Gastroesophageal sphincter (tissue), 4 donors: ENCODE measurements around the gene TRIO. TPM values are rescaled to one million over a fixed set of nuclear protein-coding genes. Genes with fewer than 3 reads are reported as not detected.

Experiments
- ATAC-seq: fragments of 150-250 bp; one replicate; pipeline ENCODE4 v1.9.1; 2016; ENCODE audit warnings: mild to moderate bottlenecking, moderate library complexity
- H3K27ac ChIP-seq, 4 donors: fragments of 200-600 bp; sonication (generic) in 3 of 4; 1 replicate in 3 of 4; 2 replicates in 1 of 4; pipeline ENCODE4 v1.5.1; 2016 to 2019
- H3K27me3 ChIP-seq: fragments of 200-600 bp; sonication (generic); one replicate; pipeline ENCODE4 v1.5.1; 2019
- H3K36me3 ChIP-seq, 2 donors: fragments of 200-600 bp; sonication (generic); one replicate each; pipeline ENCODE4 v1.5.1; 2019; ENCODE audit warnings: control low read depth in 1 of 2
- H3K4me1 ChIP-seq, 3 donors: fragments of 200-600 bp; sonication (generic); 1 replicate in 2 of 3; 2 replicates in 1 of 3; pipeline ENCODE4 v1.5.1; 2016 to 2019; ENCODE audit warnings: control low read depth in 2 of 3
- H3K4me3 ChIP-seq, 2 donors: fragments of 200-600 bp; sonication (generic); one replicate each; pipeline ENCODE4 v1.5.1; 2019; ENCODE audit warnings: mild to moderate bottlenecking in 1 of 2, moderate library complexity in 1 of 2
- H3K9me3 ChIP-seq, 3 donors: fragments of 200-600 bp; sonication (generic); one replicate each; pipeline ENCODE4 v1.5.1; 2017 to 2019; ENCODE audit warnings: control low read depth in 2 of 3
- EP300 ChIP-seq: sonication (generic); formaldehyde crosslinking; IDR thresholded peaks from one replicate; pipeline ENCODE4 v1.6.1; 2017; ENCODE audit warnings: antibody characterized with exemption, mild to moderate bottlenecking
- POLR2A ChIP-seq, 2 donors: fragments of 450-650 bp; IDR thresholded peaks; one replicate each; pipeline ENCODE4 v1.6.1; 2017; ENCODE audit warnings: antibody characterized with exemption in 2 of 2, mild to moderate bottlenecking in 2 of 2, moderate library complexity in 1 of 2
- POLR2AphosphoS5 ChIP-seq: sonication (generic); formaldehyde crosslinking; IDR thresholded peaks from one replicate; pipeline ENCODE4 v1.6.1; 2017; ENCODE audit warnings: antibody characterized with exemption
- WGBS, 2 donors: methylation state at CpG; one replicate each; pipeline ENCODE4 v1.1.5; 2018; ENCODE audit warnings: low coverage in 1 of 2; 5-methylcytosine and 5-hydroxymethylcytosine counted together
- total RNA-seq, 4 donors: library from RNA; depleted of rRNA; stranded (reverse); fragments of >200 nt; gene quantifications; one replicate each; pipeline ENCODE4 v1.1.0, GENCODE V29; 2016
- TF ChIP-seq, protein P1 (sequence below), 4 experiments: fragments of 200-600 bp in 2 of 4; fragments of 450-650 bp in 2 of 4; sonication (generic) in 1 of 4; IDR thresholded peaks; one replicate each; pipeline ENCODE4 v1.5.1; 2017 to 2019; ENCODE audit warnings: antibody characterized with exemption in 4 of 4, mild to moderate bottlenecking in 2 of 4, moderate library complexity in 2 of 4

The TRIO gene
- total RNA-seq, 4 donors from 2014 or later: 69.2 to 257 (median 172) TPM

DNA sequence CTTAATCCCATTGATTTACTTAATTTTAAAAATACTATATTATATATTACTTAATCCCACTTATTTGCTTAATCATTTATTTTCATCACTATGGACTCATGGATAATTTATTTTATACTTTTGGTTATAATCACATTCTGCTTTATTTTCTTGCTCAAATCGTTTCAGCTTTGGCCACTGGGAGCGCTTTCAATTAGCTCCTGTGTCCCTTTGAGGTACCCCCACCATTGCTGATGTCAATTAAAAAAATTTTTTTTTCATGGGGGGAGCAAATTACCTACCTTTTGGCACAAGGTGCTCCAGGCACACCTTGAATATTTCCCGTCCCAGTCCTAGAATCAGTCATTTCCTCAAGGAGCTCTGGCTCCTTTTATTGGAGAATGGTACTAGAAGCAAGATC, 1.4 kb upstream of the TRIO start:
- Histone ChIP-seq H3K27me3 (no peaks in the 10 kb centered on the region), H3K4me1 (peaks cover 0 to 27% (median 0%) of the 10 kb centered on the region in 3 donors), H3K27ac (peak overlapping the region in 2 of 4 donors; percentile 97 to 98), H3K9me3 (no peaks in the 10 kb centered on the region), H3K36me3 (no peaks in the 10 kb centered on the region), H3K4me3 (no peak overlapping the region)
- ATAC-seq: no peak
- WGBS, 2 donors: 82 to 83% methylated on average over 3 of the region's 3 CpGs
- TF ChIP-seq POLR2A (IDR thresholded peaks at IDR 0.05): no peak
- TF ChIP-seq EP300: no peak
- TF ChIP-seq, protein P1, sequence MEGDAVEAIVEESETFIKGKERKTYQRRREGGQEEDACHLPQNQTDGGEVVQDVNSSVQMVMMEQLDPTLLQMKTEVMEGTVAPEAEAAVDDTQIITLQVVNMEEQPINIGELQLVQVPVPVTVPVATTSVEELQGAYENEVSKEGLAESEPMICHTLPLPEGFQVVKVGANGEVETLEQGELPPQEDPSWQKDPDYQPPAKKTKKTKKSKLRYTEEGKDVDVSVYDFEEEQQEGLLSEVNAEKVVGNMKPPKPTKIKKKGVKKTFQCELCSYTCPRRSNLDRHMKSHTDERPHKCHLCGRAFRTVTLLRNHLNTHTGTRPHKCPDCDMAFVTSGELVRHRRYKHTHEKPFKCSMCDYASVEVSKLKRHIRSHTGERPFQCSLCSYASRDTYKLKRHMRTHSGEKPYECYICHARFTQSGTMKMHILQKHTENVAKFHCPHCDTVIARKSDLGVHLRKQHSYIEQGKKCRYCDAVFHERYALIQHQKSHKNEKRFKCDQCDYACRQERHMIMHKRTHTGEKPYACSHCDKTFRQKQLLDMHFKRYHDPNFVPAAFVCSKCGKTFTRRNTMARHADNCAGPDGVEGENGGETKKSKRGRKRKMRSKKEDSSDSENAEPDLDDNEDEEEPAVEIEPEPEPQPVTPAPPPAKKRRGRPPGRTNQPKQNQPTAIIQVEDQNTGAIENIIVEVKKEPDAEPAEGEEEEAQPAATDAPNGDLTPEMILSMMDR (IDR thresholded peaks at IDR 0.05): no peak
- no peak for TF ChIP-seq POLR2AphosphoS5

DNA sequence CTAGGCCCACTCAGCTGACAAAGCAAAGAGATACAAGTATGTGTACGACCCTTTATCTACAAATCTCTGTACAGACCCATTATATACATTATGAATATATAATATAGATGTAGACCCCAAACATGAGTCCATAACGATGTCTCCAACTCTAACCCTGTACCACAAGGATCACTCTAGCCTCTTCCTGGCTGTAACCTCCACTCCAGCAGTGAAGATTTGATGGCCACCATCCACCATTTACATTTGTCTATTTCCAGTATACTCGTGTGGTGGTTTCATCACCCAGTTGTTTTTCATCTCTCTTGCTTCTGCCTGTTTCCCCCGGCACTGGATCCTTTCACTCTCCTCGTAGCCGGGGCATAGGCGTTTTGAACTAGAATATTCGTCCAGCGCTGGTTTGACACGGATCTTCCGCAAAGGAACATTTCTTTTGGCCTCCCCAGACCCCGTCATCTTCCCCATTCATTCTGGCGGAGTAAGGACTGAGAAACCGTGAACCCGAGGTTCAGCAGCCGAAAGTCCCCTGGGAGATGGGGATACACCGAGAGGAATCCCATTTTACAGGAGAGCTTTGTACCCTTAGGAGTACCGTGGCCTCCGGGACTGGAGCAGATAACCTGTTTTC, 828 bp upstream of the TRIO start:
- WGBS, 2 donors: 11 to 12% methylated on average over 11 to 13 of the region's 19 CpGs
- no peaks in the 10 kb centered on the region for H3K27me3 ChIP-seq
- peak overlapping the region; percentile 51 to 94 for H3K4me3 ChIP-seq
- H3K4me1 ChIP-seq: peaks cover 3 to 33% (median 4%) of the 10 kb centered on the region in 3 donors
- H3K36me3 ChIP-seq: no peaks in the 10 kb centered on the region
- TF ChIP-seq, protein P1 (IDR thresholded peaks at IDR 0.05): no peak
- no peak for TF ChIP-seq EP300
- TF ChIP-seq POLR2A (IDR thresholded peaks at IDR 0.05): no peak
- peak; percentile 6 for TF ChIP-seq POLR2AphosphoS5
- H3K27ac ChIP-seq: peak overlapping the region; percentile 87 to 98 (median 97)
- ATAC-seq: no peak
- no peaks in the 10 kb centered on the region for H3K9me3 ChIP-seq

DNA sequence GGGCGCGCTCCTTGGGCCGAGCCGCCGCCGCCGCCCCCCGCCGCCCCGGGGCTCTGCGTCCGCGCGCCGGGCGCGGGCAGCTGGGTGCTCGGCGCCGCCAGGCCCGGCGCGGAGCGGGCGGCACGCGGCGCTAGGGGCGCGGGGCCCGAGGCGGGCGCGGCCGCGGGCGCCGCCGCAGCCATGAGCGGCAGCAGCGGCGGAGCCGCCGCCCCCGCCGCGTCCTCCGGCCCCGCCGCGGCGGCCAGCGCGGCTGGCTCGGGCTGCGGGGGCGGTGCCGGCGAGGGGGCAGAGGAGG, 351 bp downstream of the TRIO start:
- WGBS, 2 donors: 0% methylated on average over 2 of the region's 59 CpGs; no CpG with 5 or more reads in 1 of the 2 donors
- peak; percentile 44 for ATAC-seq
- TF ChIP-seq POLR2A (IDR thresholded peaks at IDR 0.05): no peak
- no peak for TF ChIP-seq EP300
- TF ChIP-seq POLR2AphosphoS5: no peak
- TF ChIP-seq, protein P1 (IDR thresholded peaks at IDR 0.05): no peak
- no peaks in the 10 kb centered on the region for H3K27me3 ChIP-seq
- H3K4me1 ChIP-seq: peaks cover 3 to 45% (median 10%) of the 10 kb centered on the region in 3 donors
- no peaks in the 10 kb centered on the region for H3K9me3 ChIP-seq
- no peaks in the 10 kb centered on the region for H3K36me3 ChIP-seq
- peak overlapping the region; percentile 51 to 94 for H3K4me3 ChIP-seq
- peak overlapping the region; percentile 60 to 98 (median 97) for H3K27ac ChIP-seq

DNA sequence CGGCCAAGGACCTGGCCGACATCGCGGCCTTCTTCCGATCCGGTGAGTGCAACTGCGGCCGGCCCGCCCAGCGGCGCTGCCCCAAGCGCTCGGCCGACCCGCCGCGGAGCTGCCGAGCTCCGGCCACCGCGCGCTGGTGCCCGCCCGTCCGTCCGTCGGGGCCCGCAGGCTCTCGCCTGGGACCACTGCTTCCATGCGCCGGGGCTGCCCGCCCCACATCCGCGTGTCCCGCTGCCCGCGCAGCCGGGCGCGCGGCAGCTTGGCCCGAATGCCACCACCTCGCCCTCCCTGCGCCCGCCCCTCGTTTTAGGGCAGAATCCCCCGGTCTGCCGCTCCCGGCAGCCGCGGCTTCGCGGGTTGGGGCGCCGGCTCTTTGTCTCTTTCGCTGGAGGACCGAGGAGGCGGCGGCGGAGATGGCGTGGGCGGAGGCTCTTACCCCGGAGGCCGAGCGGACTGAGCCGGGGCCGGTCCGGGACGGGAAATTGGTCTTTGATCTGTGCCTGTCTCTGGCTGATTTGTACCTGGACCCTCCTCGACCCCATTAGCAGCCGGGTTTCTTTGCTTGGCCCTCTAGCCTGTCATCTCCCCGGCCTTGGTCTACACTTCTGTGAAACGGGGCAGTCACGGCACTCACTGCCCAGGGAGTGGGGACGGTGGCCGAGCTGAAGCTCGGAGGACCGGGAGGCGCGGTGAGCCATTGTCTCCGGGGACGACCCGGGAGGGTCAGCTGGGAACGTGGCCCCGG, 871 bp downstream of the TRIO start:
- Histone ChIP-seq H3K27me3 (no peaks in the 10 kb centered on the region), H3K27ac (peak overlapping the region; percentile 60 to 98 (median 97)), H3K36me3 (no peaks in the 10 kb centered on the region), H3K9me3 (no peaks in the 10 kb centered on the region), H3K4me3 (peak overlapping the region; percentile 46 to 94), H3K4me1 (peaks cover 3 to 50% (median 15%) of the 10 kb centered on the region in 3 donors)
- WGBS, 2 donors: 0% methylated on average over 2 to 5 of the region's 85 CpGs
- no peak for TF ChIP-seq EP300
- TF ChIP-seq POLR2AphosphoS5: no peak
- peak in 1 of 2 donors; percentile 18 for TF ChIP-seq POLR2A (IDR thresholded peaks at IDR 0.05)
- ATAC-seq: no peak

DNA sequence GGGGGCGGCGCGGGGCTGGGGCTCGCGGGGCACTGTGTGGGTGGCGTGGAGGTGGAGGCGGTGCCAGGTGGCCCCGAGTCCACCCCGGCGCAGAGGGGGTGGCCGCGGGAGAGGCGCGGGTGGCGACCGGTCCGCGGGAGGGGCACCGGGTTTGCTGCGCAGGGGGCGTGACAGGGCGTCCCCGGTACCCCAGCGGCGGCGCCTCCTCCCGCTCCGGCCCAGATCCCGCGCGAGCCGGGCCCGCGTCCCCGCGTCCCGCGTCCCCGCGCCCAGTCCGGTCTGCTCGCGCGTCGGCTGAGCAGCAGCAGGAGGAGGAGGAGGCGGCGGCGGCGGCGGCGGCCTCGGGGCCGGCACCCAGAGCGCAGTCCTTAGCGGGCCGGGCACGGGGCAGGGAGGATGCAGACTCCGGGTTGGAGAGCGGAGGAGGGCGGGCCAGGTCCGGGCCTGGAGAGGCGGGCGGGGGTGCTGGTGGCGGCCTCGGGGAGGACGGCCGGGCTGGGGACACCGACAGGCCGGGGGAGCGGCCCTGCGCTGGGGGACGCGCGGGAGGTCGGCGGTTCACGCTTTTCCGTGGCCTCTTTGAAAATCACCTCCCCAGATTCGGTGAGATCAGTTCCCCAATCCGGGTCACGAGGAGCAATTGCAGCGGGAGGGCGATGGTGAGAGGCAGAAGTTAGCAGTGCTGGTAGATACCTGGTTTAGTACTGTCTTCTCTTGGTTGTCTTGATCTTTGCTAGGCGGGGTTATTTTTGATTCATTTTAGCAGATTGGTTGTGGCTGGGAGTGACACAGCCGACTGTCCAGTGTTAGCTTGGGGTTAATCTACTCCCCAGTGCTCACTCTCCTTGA, 1.7 kb downstream of the TRIO start:
- WGBS, 2 donors: 0% methylated on average over 14 of the region's 85 CpGs; no CpG with 5 or more reads in 1 of the 2 donors
- ATAC-seq: peak; percentile 42

More for the DNA sequence above, 1.7 kb downstream of the TRIO start:
- H3K27ac ChIP-seq: peak overlapping the region; percentile 60 to 98 (median 97)
- no peaks in the 10 kb centered on the region for H3K9me3 ChIP-seq
- peaks cover 6 to 58% (median 23%) of the 10 kb centered on the region in 3 donors for H3K4me1 ChIP-seq
- H3K4me3 ChIP-seq: peak overlapping the region; percentile 46 to 94
- no peaks in the 10 kb centered on the region for H3K36me3 ChIP-seq
- TF ChIP-seq POLR2A (IDR thresholded peaks at IDR 0.05) (peak; percentile 46 to 58), POLR2AphosphoS5 (peak; percentile 36), EP300 (no peak)
- TF ChIP-seq, protein P1 (IDR thresholded peaks at IDR 0.05): peak in 2 of 4 experiments; percentile 9 to 14
- H3K27me3 ChIP-seq: no peaks in the 10 kb centered on the region
